ENCODE results near the gene INPP5E.

DNA sequence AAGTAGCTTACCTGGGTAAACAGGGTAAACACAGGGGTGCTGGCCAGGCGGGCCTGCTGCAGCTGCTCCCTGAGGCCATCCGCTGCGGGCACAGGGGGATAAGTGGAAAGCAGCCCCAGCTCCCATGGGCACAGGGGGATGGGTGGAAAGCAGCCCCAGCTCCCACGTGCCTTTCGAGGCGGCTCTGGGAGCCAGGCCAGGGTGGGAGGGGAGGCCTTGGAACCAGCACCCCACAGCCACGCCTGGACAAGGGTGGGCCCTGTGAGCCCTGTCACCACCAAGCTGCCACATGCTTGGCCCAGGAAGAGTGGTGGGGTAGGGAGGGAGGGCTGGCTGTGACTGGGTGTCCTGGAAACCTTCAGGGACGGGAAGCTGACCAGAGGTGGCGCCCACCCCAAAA lies 58.3 kb downstream of the INPP5E start:
- TF ChIP-seq, protein P1, sequence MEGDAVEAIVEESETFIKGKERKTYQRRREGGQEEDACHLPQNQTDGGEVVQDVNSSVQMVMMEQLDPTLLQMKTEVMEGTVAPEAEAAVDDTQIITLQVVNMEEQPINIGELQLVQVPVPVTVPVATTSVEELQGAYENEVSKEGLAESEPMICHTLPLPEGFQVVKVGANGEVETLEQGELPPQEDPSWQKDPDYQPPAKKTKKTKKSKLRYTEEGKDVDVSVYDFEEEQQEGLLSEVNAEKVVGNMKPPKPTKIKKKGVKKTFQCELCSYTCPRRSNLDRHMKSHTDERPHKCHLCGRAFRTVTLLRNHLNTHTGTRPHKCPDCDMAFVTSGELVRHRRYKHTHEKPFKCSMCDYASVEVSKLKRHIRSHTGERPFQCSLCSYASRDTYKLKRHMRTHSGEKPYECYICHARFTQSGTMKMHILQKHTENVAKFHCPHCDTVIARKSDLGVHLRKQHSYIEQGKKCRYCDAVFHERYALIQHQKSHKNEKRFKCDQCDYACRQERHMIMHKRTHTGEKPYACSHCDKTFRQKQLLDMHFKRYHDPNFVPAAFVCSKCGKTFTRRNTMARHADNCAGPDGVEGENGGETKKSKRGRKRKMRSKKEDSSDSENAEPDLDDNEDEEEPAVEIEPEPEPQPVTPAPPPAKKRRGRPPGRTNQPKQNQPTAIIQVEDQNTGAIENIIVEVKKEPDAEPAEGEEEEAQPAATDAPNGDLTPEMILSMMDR (IDR thresholded peaks at IDR 0.05), result no peak
- TF ChIP-seq POLR2A (IDR thresholded peaks at IDR 0.05), result no peak

All from adrenal gland (tissue), 5 donors.